NCI-H2227 treated with DMSO at 0.1 percent for 48 hours (cell line): ENCODE measurements around the gene WEE1.
"Not testable (repeated sequence)": the region's sequence is repeated elsewhere in the genome, so short reads cannot be mapped to it uniquely, and the experiment has no call there.

ENCODE experiments used
- DNase-seq: peaks from one replicate; lab custom pipeline; 2025; lab: John Stamatoyannopoulos, UW

WEE1 gene

DNA sequence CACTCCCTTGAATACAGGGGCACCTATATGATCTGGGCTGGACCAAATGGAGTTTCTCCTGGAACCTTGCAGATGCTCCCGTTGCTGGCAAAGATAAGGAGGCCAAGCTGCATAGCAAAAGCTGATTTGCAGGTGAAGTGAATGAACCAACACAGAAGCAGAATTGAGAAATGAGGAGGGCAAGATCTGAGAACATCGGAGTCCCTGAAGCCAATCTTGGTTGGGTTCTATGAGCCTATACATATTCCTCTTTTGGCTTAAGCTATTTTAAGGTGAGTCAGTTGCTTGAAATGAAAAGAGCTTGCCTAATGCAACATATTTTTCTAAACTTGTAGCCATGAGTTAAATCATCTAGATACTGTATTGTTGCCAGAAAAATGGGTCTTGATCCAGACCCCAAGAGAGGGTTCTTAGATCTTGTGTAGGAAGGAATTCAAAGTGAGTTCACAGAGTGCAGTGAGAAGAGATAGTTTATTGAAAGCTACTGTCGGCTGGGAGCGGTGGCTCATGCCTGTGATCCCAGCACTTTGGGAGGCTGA lies 23.5 kb downstream of the WEE1 start:
- no peak for DNase-seq

DNA sequence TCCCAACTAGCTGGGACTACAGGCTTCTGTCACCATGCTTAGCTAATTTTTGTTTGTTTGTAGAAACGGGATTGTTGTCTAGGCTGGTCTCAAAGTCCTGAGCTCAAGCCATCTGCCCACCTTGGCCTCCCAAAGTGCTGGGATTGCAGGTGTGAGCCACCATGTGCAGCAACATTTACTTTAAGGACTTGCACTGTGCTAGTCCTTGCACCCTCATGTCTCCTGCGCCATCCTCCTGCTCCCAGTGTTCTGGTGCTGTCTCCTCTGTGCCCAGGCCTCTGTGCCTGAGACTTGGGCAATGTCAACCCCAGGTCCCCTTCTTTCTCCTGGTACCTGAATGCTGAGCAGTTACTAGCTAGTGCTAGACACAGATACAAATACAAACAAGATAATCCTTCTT lies 26.7 kb downstream of the WEE1 start:
- DNase-seq = no peak

DNA sequence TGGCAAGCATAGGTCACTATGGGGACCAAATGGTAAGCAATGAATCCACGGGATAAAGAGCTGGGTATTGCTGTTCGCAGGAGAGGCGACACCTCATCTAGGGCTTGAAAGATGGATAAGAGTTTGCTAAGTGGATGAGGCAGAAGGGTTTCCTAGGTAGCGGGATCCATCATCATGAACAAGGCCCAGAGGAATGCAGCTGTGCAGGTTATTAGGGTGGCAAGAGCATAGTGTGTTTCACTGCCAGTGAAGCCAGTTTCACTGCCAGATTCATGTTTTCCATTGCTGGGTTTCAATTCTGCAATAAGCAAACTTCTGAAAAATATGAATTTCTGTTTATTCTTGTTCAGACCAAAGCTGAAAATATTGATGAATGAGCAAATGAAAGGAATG lies 27.2 kb downstream of the WEE1 start:
- DNase-seq = no peak

DNA sequence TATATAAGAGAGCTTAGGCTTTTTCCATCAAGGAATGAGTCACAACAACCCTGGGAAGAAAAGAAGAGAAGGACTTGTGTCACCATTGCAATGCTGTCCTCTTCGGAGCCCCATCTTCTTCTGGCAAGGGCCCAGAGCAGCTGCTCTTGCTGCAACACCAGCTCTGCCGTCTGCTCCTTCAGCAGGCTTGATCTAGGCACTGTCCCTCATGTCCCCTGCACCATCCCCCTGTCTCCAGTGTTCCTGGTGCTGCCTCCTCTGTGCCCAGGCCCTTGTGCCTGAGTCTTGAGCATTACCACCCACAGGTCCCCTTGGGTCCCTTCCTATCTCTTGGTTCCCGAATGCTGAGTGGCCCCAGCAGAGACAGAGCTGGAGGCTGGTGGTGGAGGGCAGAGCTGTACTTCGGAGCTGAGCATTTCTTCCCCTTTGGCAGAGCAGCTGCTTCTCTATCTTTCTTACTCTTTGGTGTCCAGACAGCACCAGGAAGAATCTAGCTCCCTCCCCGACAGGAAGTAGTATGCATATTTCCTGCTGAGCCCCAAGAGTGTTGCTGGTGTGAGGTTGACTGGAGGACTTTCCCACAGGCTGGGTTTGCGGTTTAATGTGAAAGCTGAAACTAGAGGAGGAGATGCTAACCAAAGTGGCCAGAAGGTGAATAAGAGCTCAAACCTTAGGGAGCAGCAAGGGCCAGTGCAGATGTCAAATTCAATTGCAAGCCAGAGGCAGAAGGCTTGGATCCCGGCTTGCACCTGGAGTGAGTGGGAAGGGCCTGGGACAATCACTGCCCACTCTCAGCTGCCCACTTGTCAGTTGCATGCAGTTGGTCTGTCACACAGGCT lies 27.8 kb downstream of the WEE1 start:
- DNase-seq = no peak

DNA sequence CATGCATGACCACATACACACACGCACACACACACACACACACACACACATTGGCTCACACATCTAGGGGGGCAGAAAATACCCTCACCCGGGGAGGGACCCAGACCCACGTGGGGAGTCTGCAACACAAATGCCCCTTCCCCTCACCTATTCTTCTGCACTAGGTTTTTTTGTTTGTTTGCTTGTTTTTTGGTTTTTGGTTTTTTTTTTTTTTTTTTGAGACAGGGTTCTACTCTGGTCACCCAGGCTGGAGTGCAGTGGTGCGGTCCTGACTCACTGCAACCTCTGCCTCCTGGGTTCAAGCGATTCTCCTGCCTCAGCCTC lies 28.4 kb downstream of the WEE1 start:
- no peak for DNase-seq

DNA sequence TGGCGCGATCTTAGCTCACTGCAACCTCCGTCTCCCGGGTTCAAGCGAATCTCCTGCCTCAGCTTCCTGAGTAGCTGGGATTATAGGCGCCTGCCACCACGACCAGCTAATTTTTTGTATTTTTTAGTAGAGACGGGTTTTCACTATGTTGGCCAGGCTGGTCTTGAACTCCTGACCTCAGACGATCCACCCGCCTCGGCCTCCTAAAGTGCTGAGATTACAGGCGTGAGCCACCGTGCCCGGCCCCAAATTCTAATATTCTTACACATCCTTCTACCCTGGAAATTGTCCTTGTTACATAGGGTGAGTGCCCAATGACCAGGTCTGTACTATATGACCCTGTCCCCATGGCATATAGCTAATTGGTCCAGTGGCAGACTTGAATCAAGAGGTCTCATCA lies 29.7 kb downstream of the WEE1 start:
- not testable (repeated sequence) for DNase-seq

DNA sequence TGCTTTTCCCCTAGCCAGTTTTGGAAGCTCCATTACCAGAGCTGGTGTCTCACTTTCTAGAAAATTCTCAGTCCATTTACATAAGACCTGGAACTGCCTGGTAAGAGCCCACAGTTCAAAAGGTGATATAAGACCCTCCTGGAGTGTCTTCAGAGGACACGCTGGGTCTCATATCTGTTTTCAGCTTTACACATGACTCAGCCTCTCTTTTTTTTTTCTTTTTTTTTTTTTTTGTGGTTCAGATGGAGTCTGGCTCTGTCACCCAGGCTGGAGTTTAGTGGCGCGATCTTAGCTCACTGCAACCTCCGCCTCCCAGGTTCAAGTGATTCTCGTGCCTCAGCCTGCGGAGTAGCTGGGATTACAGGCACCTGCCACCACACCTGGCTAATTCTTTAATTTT lies 30.7 kb downstream of the WEE1 start:
- no peak for DNase-seq

DNA sequence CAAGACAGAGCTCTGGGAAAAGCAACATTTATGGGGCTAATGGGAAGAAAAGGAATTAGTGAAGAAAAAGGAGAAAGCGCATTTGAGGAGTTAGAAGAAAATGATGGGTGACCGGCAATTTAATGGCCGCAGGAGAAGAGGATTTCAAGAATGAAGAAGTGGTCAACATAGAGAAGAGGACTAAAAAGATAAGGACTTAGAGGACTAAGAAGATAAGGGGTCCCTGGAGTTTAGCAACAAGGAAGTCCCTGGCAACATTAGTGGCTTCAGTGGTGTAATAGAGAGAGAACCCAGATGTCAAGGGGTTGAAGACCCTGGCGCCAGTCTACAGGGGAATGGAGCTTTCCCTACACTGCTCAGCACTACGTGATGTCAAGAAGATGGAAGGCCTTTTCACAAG lies 32.3 kb downstream of the WEE1 start:
- no peak for DNase-seq

DNA sequence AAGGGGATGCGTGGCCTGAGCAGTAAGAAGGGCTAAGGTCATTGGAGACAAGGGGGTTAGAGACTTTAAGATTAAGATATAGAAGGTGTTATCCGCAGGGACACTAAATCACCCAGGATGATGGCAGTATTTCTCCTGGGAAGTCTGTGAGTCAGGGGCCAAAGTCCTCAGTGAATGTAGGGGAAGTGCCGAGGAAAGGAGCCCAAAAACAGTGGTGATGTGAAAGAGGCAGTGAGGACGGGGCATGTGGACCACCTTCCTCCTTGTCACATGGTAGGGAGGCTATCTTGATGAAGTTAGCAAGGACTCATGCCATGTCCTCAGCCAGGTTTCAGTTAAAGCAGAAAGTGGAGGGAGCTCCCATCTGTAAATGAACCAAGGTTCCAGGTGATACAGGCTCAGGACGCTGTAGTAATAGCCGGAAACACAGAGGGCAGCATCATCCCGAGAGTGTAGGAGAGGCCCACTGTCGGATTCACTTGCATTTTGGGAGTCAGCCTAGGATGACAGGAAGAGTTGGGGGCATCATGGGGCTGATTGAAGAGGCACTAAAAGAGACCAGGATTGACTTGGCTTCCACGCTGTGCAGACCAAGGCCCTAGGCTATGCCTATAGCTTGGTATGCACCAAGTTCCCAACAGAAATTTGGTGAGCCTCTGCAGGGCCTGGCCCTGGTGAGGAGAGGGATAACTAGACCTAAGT lies 33.5 kb downstream of the WEE1 start:
- DNase-seq = no peak

DNA sequence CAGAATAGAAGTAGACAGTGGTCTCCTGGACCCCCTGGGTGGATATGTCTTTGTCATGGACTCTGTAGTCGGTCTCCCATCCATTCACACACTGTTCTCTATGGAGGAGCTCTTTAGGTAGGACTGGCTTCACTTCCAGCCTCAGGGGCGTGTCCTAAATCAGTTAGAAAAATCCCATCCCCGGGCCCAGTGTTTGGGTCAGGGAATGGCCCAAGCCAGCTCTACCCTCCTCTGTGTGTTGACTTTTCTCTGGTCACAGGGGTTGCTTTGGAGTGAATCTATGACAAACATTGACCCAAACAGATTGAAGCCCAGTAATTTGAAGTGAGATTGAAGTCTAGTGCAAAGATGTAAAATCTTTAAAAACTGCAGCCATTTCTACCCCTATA lies 34.0 kb downstream of the WEE1 start:
- DNase-seq = no peak

DNA sequence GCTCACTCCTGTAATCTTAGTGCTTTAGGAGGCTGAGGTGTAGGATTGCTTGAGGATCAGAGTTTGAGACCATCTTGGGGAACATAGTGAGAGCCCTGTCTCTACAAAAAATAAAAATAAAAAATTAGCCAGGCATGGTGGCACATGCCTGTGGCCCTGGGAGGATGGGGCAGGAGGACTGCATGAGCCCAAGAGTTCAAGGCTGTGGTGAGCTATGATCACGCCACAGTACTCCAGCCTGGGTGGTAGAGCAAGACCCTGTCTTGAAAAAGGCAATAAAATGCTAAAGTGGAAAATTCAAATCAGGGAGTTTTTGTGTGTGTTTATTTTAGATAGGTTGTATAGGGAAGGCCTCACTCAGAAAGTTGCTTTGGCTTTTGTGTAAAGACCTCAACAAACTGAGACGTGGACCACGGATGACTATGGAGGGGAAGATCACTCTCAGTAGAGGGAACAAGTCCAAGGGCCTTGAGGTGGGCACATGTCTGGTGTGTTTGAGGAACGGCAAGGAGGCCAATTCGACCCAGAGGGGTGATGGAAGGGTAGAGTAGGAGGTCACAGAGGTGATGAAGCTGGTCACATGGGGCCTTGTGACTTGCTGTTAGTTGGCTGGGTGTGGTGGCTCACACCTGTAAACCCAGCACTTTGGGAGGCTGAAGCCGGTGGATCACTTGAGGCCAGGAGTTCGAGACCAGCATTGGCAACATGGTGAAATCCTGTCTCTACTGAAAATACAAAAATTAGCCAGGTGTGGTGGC lies 35.7 kb downstream of the WEE1 start:
- DNase-seq = no peak

DNA sequence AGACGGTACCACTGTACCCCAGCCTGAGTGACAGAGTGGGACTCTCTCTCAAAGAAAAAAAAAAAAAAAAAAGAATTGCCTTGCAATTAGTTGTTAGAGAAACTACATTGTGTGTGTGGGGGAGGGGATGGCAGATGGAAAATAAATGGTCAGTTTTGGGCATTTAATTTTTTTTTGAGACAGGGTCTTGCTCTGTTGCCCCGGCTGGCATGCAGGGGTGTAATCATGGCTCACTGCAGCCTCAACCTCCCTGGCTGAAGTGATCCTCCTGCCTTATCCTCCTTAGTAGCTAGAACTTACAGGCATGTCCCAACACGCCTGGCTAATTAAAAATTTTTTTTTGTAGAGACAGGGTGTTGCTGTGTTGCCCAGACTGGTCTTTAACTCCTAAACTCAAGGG lies 36.4 kb downstream of the WEE1 start:
- no peak for DNase-seq

DNA sequence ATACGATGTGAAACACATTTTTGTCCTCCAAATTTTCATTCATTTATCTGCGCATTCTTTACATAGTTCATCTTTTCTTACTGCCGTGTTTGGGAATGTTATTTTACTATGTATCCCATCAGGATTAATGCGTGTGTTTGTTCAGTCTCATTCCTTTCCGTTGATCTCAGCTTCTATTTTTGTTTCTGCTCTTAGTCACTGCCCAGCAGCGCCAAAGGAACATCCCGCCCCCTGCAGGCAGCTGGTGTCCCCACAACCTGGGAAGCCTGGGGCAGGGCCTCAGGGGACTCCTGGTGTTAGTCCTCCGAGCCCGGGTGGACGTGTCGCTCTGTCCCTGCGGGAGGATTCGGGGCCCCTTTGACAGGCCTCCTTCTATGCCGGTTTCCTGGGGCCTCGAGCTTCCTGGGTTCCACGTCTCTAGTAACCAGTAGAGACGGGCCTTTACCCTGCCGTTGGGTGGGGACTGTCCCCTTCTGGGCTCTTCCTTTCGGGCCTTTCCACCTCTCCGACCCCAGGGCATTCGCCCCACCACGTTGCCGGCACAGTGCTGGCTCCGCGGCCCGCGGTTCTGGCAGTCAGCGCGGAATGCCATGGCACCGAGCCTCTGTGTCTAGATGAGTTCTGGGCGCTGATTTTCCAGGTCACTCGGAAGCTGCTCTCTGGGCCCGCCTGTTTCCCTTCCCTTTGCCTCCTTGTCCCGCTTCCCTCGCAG lies 39.8 kb downstream of the WEE1 start:
- DNase-seq = peak; percentile 90

DNA sequence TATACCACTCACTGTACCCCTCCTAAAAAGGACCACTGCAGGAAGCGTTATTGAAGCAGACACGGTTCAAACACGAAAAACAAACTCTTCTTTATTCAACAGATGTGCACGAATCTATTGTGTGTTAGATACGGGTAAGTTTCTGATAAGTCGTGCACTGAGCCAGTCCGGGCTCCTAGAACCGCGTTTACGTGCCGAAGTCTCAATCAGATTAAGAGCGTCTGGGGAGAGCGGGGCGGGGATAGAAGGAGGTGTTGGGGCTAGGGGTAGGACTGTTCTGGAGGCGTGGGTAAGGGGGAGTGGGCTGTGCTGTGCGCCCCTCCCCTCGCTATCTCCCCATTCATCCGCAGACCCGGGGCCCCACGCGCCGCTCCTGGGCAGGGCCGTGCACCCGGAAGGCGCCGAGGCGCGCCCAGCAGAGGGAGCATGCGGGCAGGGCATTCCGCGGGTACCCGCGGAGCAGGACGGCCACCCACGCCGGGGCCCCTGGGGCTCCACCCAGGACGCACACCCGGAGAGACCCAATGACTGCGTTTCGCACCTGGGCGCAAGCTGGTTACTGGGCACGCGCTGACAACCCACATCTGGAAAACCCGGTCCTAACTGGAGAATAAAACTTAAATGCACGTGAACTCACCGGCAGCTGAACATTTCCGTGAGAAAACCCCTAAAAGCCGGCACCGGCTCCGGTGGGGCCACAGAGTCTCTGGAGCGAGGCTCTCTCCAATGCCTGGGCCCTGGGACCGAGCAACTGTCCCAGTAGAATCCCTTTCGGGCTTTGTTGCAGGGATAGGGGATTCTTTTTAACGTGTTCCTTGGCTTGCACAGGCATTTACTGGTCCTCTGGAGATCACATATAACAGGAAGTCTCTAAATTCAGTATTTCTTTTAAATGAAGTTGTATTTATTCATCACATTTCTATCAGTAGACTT lies 40.6 kb downstream of the WEE1 start:
- DNase-seq = peak; percentile 84

DNA sequence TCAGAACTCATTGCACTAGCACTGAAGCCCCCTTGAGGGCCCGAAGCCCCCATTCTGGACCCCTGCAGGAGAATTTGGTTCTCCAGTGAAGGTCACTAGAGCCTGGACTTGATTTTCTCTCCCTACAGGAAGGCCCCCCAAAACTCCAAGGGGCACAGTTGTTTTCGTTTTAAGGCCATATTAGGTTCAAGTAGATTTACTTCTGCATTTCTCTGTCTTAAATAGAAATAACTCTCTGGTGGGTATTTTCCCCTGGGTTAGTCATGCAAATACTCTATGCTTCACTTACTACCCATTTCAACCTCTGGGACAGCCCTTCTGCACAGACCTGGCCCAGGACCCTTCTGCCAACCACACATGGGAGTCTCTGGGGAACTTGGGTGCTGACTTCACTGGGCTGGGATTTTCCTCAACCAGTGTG lies 41.6 kb downstream of the WEE1 start:
- DNase-seq = no peak

DNA sequence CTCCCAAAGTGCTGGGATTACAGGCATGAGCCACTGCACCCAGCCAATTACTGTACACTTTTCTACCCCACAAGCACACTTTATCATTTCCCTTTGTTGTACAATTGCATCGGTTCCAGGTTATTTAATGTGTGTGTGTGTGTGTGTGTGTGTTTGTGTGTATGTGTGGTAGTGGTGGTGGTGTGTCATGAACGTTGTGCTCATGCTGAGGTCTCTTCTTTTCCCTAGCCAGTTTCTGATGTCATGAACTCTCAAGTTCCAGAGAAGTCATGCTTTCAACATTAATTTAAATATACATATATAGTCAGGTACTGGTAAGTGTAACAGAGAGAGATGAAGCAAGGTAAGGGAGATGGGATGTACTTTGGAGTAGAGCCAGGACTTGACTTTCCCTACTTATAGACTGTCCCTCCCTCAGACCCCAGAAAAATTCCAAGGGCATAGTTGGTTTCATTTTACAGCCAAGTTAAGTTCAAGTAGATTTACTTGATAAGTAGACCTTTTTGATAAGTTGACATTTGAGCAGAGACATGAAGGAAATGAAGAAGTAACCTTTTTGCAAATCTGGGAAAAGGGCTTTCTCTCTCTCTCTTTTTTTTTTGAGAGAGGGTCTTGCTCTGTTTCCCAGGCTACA lies 42.7 kb downstream of the WEE1 start:
- no peak for DNase-seq

DNA sequence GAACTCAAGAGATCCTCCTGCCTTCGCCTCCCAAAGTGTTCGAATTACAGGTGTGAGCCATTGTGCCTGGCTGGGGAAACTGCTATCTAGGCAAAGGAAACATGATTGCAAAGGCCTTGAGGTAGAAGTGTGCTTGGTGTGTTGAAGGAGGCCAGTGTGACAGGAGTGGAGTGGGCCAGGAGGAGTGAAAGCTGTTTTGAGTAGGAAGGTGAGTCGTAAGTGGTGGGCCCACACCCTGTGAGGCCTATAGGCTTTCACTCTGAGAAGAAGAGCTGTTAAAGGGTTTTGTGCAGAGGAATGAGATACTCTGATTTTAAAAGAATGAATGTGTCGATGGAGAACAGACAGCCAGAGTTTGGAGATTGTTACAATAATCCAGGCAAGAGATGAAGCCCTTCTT lies 43.4 kb downstream of the WEE1 start:
- no peak for DNase-seq

DNA sequence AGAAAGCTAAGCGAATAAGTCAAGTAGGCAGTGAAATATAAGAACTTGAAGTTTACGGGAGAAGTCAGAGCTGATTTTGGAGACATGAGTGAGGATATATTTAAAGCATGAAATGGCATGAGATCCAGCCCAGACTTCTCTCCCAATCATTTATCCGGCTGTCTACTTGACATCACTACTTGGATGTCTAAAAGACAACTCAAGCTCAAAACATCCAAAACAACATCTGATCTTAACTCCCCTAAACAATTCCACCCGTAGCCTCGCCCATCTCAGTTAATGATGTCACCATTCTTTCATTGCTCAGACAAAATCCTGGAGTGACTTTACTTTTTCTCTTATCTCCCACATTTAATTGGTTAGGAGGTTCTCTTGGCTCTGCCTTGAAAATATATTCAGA lies 44.5 kb downstream of the WEE1 start:
- no peak for DNase-seq

DNA sequence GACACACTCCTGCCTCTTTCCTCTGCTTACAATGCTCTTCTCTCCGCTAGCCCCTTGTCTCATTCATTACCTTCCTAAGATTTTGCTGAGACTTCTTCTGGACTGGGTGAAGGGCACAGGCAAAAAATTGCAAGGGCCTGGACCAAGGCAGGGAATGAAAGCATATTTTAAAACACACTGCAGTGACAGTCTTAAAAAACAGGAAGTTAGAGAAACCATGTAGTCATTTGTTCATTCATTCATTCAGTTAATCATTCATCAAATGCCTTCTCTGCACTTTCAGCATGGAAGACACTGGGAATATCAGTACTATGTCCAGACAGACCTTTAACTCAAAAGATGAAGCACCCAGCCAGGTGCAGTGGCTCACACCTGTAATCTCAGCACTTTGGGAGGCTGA lies 45.5 kb downstream of the WEE1 start:
- DNase-seq = no peak

DNA sequence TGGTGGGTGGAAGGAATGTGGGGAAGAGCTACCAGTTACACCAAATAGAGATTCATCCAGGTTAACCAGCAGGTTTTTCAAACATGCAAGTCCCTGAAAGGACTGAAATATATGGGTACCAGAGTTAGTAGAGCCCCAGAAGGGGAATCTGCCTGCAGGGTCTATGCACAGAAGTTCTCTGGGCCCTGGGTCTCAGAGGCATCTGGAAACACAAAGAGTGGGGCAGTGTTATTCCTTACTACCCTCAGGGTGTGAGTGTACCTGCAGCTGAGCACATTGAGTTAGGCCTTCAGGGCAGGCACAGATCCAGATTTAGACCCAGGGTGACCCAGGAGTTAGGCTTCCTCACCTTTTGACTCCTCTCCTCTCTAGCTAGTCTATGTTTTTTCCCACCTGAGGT lies 46.5 kb downstream of the WEE1 start:
- DNase-seq = no peak

DNA sequence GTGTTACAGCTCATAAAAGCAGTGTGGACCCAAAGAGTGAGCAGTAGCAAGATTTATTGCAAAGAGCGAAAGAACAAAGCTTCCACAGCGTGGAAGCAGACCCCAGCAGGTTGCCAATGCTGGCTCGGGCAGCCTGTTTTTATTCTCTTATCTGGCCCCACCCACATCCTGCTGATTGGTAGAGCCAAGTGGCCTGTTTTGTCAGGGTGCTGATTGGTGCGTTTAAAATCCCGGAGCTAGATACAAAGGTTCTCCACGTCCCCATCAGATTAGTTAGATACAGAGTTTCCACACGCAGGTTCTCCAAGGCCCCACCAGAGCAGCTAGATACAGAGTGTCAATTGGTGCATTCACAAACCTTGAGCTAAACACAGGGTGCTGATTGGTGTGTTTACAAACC lies 48.9 kb downstream of the WEE1 start:
- DNase-seq = not testable (repeated sequence)
